Measurements from ENCODE around the gene AFF3.

Gene AFF3

GRCh38 chr2:99675130-99675661 is 467.2 kb downstream of the AFF3 start:
- Histone ChIP-seq H3K4me1 (ENCODE audit: control insufficient read depth in 1 of 2, insufficient read depth in 1 of 2, low read depth in 1 of 2, low read length in 1 of 2) (peaks cover 0 to 12% of the 10 kb centered on the region in 2 experiments), H3K9me3 (no peaks in the 10 kb centered on the region)
- TF ChIP-seq CTCF (IDR thresholded peaks at IDR 0.05): no peak

GRCh38 chr2:99674090-99674489 is 468.3 kb downstream of the AFF3 start:
- H3K36me3 ChIP-seq: no peaks in the 10 kb centered on the region
- H3K4me1 ChIP-seq (ENCODE audit: control insufficient read depth in 1 of 2, insufficient read depth in 1 of 2, low read depth in 1 of 2, low read length in 1 of 2): peaks cover 0 to 5% of the 10 kb centered on the region in 2 experiments
- no peak overlapping the region for H3K4me3 ChIP-seq (ENCODE audit: low read depth in 1 of 2, low read length in 1 of 2)
- no peak for TF ChIP-seq CTCF (IDR thresholded peaks at IDR 0.05)
- H3K27me3 ChIP-seq: no peaks in the 10 kb centered on the region
- H3K9me3 ChIP-seq: no peaks in the 10 kb centered on the region
- H3K27ac ChIP-seq: no peak overlapping the region

More at GRCh38 chr2:99675130-99675661, 467.2 kb downstream of the AFF3 start:
- no peaks in the 10 kb centered on the region for H3K36me3 ChIP-seq
- H3K27me3 ChIP-seq: no peaks in the 10 kb centered on the region
- no peak overlapping the region for H3K4me3 ChIP-seq (ENCODE audit: low read depth in 1 of 2, low read length in 1 of 2)
- no peak overlapping the region for H3K27ac ChIP-seq

- Histone ChIP-seq H3K4me1 (ENCODE audit: control insufficient read depth in 1 of 2, insufficient read depth in 1 of 2, low read depth in 1 of 2, low read length in 1 of 2) (no peaks in the 10 kb centered on the region), H3K9me3 (no peaks in the 10 kb centered on the region), H3K36me3 (no peaks in the 10 kb centered on the region), H3K27ac (no peak overlapping the region), H3K4me3 (ENCODE audit: low read depth in 1 of 2, low read length in 1 of 2) (no peak overlapping the region), H3K27me3 (no peaks in the 10 kb centered on the region)
- TF ChIP-seq CTCF (IDR thresholded peaks at IDR 0.05): no peak
These were observed 469.5 kb downstream of the AFF3 start for GRCh38 chr2:99672766-99673350.

- no peak overlapping the region for H3K4me3 ChIP-seq (ENCODE audit: low read depth in 1 of 2, low read length in 1 of 2)
- H3K9me3 ChIP-seq: no peaks in the 10 kb centered on the region
- no peaks in the 10 kb centered on the region for H3K36me3 ChIP-seq
- H3K27me3 ChIP-seq: no peaks in the 10 kb centered on the region
- no peak for TF ChIP-seq CTCF (IDR thresholded peaks at IDR 0.05)
- H3K27ac ChIP-seq: no peak overlapping the region
- H3K4me1 ChIP-seq (ENCODE audit: control insufficient read depth in 1 of 2, insufficient read depth in 1 of 2, low read depth in 1 of 2, low read length in 1 of 2): no peaks in the 10 kb centered on the region
These were observed 471.3 kb downstream of the AFF3 start for GRCh38 chr2:99670768-99671734.

- Histone ChIP-seq H3K4me1 (ENCODE audit: control insufficient read depth in 1 of 2, insufficient read depth in 1 of 2, low read depth in 1 of 2, low read length in 1 of 2) (no peaks in the 10 kb centered on the region), H3K27me3 (no peaks in the 10 kb centered on the region), H3K27ac (no peak overlapping the region), H3K9me3 (no peaks in the 10 kb centered on the region), H3K4me3 (ENCODE audit: low read depth in 1 of 2, low read length in 1 of 2) (no peak overlapping the region), H3K36me3 (no peaks in the 10 kb centered on the region)
- TF ChIP-seq CTCF (IDR thresholded peaks at IDR 0.05): no peak
These were observed 476.1 kb downstream of the AFF3 start for GRCh38 chr2:99666256-99666655.
